ENCODE results near the gene DENND2D. TPM values are rescaled to one million over a fixed set of nuclear protein-coding genes. Genes with fewer than 3 reads are reported as not detected.
A peak's percentile ranks its signal among the peaks of the same experiment; 100 is the strongest.

DENND2D gene
- total and polyA plus RNA-seq, 2 experiments from 2014 or later, result 2.5 to 3.0 TPM

DNA sequence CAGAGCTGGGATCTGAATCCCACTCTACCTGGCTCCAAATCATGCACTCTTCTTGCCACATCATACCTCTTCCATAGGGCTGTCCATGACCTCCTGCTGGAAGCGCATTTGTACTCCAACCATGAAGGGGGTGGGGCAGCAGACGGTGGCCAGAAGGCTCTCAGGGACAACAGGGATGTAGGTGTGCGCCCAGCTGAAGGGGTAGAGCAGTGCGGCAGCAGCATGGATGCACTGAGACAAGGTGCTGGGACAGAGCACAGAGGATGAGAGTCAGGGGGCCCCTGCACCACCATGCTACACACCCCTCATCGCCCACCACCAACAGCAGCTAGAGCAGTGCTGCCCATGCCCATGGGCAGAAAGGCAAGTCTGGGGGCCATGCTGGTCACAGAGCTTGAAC is 8.4 kb downstream of the DENND2D start:
- H2AFZ ChIP-seq, result no peak overlapping the region
- H3K27ac ChIP-seq (ENCODE audit: low read depth), result no peak overlapping the region
- H3K4me1 ChIP-seq (ENCODE audit: insufficient read depth), result no peaks in the 10 kb centered on the region
- H4K20me1 ChIP-seq (replicated peaks; ENCODE audit: insufficient read depth), result no peaks in the 10 kb centered on the region
- no peak overlapping the region for H3K4me2 ChIP-seq
- ATAC-seq, result no peak
- H3K36me3 ChIP-seq (ENCODE audit: insufficient read depth), result no peaks in the 10 kb centered on the region; the same call in 1 of the 2 replicates
- no peaks in the 10 kb centered on the region for H3K27me3 ChIP-seq (ENCODE audit: insufficient read depth)
- Mint-ChIP-seq H3K4me1 (peaks cover 12% of the 10 kb centered on the region), H3K4me3 (no peak overlapping the region), H3K27ac (peak overlapping the region; percentile 9; the same call in 1 of the 2 replicates), H3K36me3 (ENCODE audit: low read depth) (peaks cover 8% of the 10 kb centered on the region), H3K27me3 (ENCODE audit: insufficient read depth, low read depth, poor library complexity) (peaks cover 3% of the 10 kb centered on the region), H3K9me3 (no peaks in the 10 kb centered on the region)
- H3K4me3 ChIP-seq, result no peak overlapping the region
- H3F3A ChIP-seq (replicated peaks; ENCODE audit: low read depth), result no peaks in the 10 kb centered on the region
- DNase-seq (ENCODE audit: low spot score), result no peak
- H3K79me2 ChIP-seq (replicated peaks; ENCODE audit: insufficient read depth), result no peaks in the 10 kb centered on the region
- TF ChIP-seq, protein P1, sequence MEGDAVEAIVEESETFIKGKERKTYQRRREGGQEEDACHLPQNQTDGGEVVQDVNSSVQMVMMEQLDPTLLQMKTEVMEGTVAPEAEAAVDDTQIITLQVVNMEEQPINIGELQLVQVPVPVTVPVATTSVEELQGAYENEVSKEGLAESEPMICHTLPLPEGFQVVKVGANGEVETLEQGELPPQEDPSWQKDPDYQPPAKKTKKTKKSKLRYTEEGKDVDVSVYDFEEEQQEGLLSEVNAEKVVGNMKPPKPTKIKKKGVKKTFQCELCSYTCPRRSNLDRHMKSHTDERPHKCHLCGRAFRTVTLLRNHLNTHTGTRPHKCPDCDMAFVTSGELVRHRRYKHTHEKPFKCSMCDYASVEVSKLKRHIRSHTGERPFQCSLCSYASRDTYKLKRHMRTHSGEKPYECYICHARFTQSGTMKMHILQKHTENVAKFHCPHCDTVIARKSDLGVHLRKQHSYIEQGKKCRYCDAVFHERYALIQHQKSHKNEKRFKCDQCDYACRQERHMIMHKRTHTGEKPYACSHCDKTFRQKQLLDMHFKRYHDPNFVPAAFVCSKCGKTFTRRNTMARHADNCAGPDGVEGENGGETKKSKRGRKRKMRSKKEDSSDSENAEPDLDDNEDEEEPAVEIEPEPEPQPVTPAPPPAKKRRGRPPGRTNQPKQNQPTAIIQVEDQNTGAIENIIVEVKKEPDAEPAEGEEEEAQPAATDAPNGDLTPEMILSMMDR (conservative IDR thresholded peaks at IDR 0.05; ENCODE audit: low read depth in 2 of 2), result no peak
- TF ChIP-seq CREB1 (CRISPR knock-in tag; IDR thresholded peaks at IDR 0.05; ENCODE audit: low read depth), result no peak
- TF ChIP-seq EZH2phosphoT487 (IDR thresholded peaks at IDR 0.05; ENCODE audit: unreplicated experiment), result no peak
- no peak for TF ChIP-seq JUNB (IDR thresholded peaks at IDR 0.05; ENCODE audit: unreplicated experiment)
- H3K9me2 ChIP-seq (ENCODE audit: insufficient read depth), result no peaks in the 10 kb centered on the region; the same call in 1 of the 2 replicates

DNA sequence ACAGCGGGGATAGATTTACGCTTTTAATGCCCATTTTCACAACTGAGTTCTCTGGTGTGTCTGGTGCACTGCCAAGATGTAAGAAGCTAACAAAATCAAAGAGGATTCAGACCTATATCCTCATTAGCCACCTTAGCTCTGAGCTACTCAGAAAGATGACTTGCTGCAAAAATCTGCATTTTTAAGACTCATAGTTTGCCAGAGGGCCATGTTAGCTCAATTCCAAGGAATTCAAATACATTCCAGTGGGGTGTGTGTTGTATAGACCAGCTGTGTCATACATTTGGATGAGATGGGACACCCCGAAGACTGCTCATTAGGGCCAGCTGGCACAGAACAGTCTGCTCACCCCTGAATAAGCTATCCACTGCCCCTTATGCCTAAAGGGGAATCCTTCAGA is 8.9 kb downstream of the DENND2D start:
- peaks cover 14% of the 10 kb centered on the region for H3K36me3 Mint-ChIP-seq (ENCODE audit: low read depth)
- H3K27ac ChIP-seq (ENCODE audit: low read depth), result no peak overlapping the region

DNA sequence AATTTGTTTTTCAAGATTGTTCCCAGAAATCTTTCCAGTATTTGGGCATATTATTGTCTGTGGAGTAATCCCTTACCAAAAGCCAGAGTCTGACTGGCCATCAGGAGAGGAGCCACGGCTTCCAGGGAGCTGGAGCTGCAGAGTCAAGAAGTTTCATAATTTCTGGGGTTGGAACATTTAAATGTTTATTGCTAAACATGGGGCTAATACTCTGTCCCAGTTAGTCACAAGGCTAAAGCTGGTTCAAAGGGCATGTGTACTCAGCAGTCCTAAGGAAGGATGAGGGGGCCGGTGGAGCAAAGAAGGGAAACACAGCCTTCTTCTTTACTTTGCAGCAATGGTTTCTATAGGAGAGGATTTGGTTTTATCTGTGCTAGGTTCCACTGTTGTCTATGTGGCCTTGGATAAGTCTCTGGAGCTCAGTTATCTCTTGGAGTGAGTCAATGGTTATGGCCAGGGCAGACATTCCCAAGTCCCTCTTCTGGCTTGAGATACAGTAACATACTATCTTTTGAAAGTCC is 9.5 kb downstream of the DENND2D start:
- DNase-seq (ENCODE audit: low spot score) (no peak), ATAC-seq (no peak)
- Histone ChIP-seq H3K4me1 (ENCODE audit: insufficient read depth) (no peaks in the 10 kb centered on the region), H3K79me2 (replicated peaks; ENCODE audit: insufficient read depth) (no peaks in the 10 kb centered on the region), H3K4me3 (no peak overlapping the region), H4K20me1 (replicated peaks; ENCODE audit: insufficient read depth) (no peaks in the 10 kb centered on the region), H3K4me2 (no peak overlapping the region), H2AFZ (no peak overlapping the region), H3K27me3 (ENCODE audit: insufficient read depth) (no peaks in the 10 kb centered on the region), H3K27ac (ENCODE audit: low read depth) (no peak overlapping the region), H3F3A (replicated peaks; ENCODE audit: low read depth) (no peaks in the 10 kb centered on the region), H3K9me2 (ENCODE audit: insufficient read depth) (no peaks in the 10 kb centered on the region; the same call in 1 of the 2 replicates), H3K36me3 (ENCODE audit: insufficient read depth) (no peaks in the 10 kb centered on the region; the same call in 1 of the 2 replicates)
- Mint-ChIP-seq H3K9me3 (no peaks in the 10 kb centered on the region), H3K27me3 (ENCODE audit: insufficient read depth, low read depth, poor library complexity) (peaks cover 3% of the 10 kb centered on the region), H3K27ac (no peak overlapping the region), H3K36me3 (ENCODE audit: low read depth) (peaks cover 17% of the 10 kb centered on the region), H3K4me3 (no peak overlapping the region), H3K4me1 (peaks cover 12% of the 10 kb centered on the region)
- TF ChIP-seq, protein P2, sequence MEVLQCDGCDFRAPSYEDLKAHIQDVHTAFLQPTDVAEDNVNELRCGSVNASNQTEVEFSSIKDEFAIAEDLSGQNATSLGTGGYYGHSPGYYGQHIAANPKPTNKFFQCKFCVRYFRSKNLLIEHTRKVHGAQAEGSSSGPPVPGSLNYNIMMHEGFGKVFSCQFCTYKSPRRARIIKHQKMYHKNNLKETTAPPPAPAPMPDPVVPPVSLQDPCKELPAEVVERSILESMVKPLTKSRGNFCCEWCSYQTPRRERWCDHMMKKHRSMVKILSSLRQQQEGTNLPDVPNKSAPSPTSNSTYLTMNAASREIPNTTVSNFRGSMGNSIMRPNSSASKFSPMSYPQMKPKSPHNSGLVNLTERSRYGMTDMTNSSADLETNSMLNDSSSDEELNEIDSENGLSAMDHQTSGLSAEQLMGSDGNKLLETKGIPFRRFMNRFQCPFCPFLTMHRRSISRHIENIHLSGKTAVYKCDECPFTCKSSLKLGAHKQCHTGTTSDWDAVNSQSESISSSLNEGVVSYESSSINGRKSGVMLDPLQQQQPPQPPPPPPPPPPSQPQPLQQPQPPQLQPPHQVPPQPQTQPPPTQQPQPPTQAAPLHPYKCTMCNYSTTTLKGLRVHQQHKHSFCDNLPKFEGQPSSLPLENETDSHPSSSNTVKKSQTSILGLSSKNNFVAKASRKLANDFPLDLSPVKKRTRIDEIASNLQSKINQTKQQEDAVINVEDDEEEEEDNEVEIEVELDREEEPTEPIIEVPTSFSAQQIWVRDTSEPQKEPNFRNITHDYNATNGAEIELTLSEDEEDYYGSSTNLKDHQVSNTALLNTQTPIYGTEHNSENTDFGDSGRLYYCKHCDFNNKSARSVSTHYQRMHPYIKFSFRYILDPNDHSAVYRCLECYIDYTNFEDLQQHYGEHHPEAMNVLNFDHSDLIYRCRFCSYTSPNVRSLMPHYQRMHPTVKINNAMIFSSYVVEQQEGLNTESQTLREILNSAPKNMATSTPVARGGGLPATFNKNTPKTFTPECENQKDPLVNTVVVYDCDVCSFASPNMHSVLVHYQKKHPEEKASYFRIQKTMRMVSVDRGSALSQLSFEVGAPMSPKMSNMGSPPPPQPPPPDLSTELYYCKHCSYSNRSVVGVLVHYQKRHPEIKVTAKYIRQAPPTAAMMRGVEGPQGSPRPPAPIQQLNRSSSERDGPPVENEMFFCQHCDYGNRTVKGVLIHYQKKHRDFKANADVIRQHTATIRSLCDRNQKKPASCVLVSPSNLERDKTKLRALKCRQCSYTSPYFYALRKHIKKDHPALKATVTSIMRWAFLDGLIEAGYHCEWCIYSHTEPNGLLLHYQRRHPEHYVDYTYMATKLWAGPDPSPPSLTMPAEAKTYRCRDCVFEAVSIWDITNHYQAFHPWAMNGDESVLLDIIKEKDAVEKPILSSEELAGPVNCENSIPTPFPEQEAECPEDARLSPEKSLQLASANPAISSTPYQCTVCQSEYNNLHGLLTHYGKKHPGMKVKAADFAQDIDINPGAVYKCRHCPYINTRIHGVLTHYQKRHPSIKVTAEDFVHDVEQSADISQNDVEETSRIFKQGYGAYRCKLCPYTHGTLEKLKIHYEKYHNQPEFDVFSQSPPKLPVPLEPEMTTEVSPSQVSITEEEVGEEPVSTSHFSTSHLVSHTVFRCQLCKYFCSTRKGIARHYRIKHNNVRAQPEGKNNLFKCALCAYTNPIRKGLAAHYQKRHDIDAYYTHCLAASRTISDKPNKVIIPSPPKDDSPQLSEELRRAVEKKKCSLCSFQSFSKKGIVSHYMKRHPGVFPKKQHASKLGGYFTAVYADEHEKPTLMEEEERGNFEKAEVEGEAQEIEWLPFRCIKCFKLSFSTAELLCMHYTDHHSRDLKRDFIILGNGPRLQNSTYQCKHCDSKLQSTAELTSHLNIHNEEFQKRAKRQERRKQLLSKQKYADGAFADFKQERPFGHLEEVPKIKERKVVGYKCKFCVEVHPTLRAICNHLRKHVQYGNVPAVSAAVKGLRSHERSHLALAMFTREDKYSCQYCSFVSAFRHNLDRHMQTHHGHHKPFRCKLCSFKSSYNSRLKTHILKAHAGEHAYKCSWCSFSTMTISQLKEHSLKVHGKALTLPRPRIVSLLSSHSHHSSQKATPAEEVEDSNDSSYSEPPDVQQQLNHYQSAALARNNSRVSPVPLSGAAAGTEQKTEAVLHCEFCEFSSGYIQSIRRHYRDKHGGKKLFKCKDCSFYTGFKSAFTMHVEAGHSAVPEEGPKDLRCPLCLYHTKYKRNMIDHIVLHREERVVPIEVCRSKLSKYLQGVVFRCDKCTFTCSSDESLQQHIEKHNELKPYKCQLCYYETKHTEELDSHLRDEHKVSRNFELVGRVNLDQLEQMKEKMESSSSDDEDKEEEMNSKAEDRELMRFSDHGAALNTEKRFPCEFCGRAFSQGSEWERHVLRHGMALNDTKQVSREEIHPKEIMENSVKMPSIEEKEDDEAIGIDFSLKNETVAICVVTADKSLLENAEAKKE (CRISPR knock-in tag; IDR thresholded peaks at IDR 0.05), result no peak
- TF ChIP-seq EZH2phosphoT487 (IDR thresholded peaks at IDR 0.05; ENCODE audit: unreplicated experiment), result no peak

More for the DNA sequence above, 8.9 kb downstream of the DENND2D start:
- H3K79me2 ChIP-seq (replicated peaks; ENCODE audit: insufficient read depth), result no peaks in the 10 kb centered on the region
- H2AFZ ChIP-seq, result no peak overlapping the region
- no peak overlapping the region for H3K4me2 ChIP-seq
- H3K4me1 Mint-ChIP-seq, result peaks cover 12% of the 10 kb centered on the region
- H3F3A ChIP-seq (replicated peaks; ENCODE audit: low read depth), result no peaks in the 10 kb centered on the region
- no peaks in the 10 kb centered on the region for H4K20me1 ChIP-seq (replicated peaks; ENCODE audit: insufficient read depth)
- no peak overlapping the region for H3K4me3 Mint-ChIP-seq
- no peak overlapping the region for H3K4me3 ChIP-seq
- H3K9me3 Mint-ChIP-seq, result no peaks in the 10 kb centered on the region
- H3K27me3 ChIP-seq (ENCODE audit: insufficient read depth), result no peaks in the 10 kb centered on the region
- peaks cover 3% of the 10 kb centered on the region for H3K27me3 Mint-ChIP-seq (ENCODE audit: insufficient read depth, low read depth, poor library complexity)
- DNase-seq (ENCODE audit: low spot score) (no peak), ATAC-seq (no peak)
- H3K27ac Mint-ChIP-seq, result no peak overlapping the region
- H3K9me2 ChIP-seq (ENCODE audit: insufficient read depth), result no peaks in the 10 kb centered on the region; the same call in 1 of the 2 replicates
- no peaks in the 10 kb centered on the region; the same call in 1 of the 2 replicates for H3K36me3 ChIP-seq (ENCODE audit: insufficient read depth)
- no peaks in the 10 kb centered on the region for H3K4me1 ChIP-seq (ENCODE audit: insufficient read depth)
- TF ChIP-seq, protein P3, sequence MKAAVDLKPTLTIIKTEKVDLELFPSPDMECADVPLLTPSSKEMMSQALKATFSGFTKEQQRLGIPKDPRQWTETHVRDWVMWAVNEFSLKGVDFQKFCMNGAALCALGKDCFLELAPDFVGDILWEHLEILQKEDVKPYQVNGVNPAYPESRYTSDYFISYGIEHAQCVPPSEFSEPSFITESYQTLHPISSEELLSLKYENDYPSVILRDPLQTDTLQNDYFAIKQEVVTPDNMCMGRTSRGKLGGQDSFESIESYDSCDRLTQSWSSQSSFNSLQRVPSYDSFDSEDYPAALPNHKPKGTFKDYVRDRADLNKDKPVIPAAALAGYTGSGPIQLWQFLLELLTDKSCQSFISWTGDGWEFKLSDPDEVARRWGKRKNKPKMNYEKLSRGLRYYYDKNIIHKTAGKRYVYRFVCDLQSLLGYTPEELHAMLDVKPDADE (IDR thresholded peaks at IDR 0.05), result no peak
- TF ChIP-seq STAT1 (IDR thresholded peaks at IDR 0.05; ENCODE audit: unreplicated experiment), result no peak
- no peak for TF ChIP-seq ZNF331 (CRISPR knock-in tag; IDR thresholded peaks at IDR 0.05; ENCODE audit: low read depth)
